HEK293 (cell line): ENCODE data around the gene TAMALIN.

Experiments used
- CTCF ChIP-seq: fragments of 450-650 bp; formaldehyde crosslinking; IDR thresholded peaks from 2 replicates; pipeline ENCODE4 v1.5.1; 2016; ENCODE audit warnings: missing biosample characterization, missing genetic modification characterization
- RBAK ChIP-seq: fragments of 450-650 bp; formaldehyde crosslinking; IDR thresholded peaks from 2 replicates; pipeline ENCODE4 v1.5.1; 2016; ENCODE audit warnings: missing biosample characterization, missing genetic modification characterization
- ZNF510 ChIP-seq: fragments of 450-650 bp; formaldehyde crosslinking; IDR thresholded peaks from 2 replicates; pipeline ENCODE4 v1.5.1; 2018; ENCODE audit warnings: mild to moderate bottlenecking, missing genetic modification characterization, missing biosample characterization; ENCODE audit not compliant: insufficient replicate concordance
- ZNF518A ChIP-seq: fragments of 450-650 bp; formaldehyde crosslinking; conservative IDR thresholded peaks from 2 replicates; pipeline ENCODE4 v1.5.1; 2016; ENCODE audit warnings: low read depth, missing biosample characterization, missing genetic modification characterization
- ZNF571 ChIP-seq: fragments of 450-650 bp; formaldehyde crosslinking; IDR thresholded peaks from 2 replicates; pipeline ENCODE4 v1.5.0; 2017; ENCODE audit warnings: missing biosample characterization, missing genetic modification characterization
- ZNF654 ChIP-seq: fragments of 450-650 bp; formaldehyde crosslinking; IDR thresholded peaks from 2 replicates; pipeline ENCODE4 v1.5.1; 2016; ENCODE audit warnings: low read depth, missing biosample characterization, missing genetic modification characterization
- TF ChIP-seq, protein P1 (sequence below): fragments of 450-650 bp; formaldehyde crosslinking; IDR thresholded peaks from 2 replicates; pipeline ENCODE4 v1.5.1; 2016; ENCODE audit warnings: missing biosample characterization, missing genetic modification characterization

DNA sequence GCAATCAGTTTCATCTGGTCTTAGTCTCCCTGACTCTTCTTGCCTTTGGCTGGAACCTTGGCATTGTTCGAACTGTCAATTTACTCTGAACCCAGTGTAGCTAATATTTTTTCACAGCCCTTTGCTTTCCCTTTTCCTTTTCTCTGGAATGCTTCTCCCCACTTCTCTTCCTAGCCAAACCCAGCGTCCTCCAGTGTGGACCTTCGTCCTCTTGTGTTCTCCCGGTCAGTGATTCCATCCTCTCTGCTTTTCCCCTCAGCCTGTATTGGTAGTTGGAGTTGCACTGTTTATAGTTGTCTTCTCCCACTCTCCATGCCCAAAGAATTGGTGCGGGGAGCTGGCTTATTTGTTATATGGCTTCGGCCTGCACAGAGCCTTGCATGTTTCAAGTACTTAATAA lies 45.9 kb upstream of the TAMALIN start:
- TF ChIP-seq ZNF518A, result no peak
- TF ChIP-seq CTCF (tag by site-specific recombination), result no peak
- no peak for TF ChIP-seq RBAK
- TF ChIP-seq ZNF654 (tag by site-specific recombination), result no peak
- no peak for TF ChIP-seq ZNF510 (tag by site-specific recombination)
- TF ChIP-seq ZNF571 (tag by site-specific recombination), result no peak
- TF ChIP-seq, protein P1, sequence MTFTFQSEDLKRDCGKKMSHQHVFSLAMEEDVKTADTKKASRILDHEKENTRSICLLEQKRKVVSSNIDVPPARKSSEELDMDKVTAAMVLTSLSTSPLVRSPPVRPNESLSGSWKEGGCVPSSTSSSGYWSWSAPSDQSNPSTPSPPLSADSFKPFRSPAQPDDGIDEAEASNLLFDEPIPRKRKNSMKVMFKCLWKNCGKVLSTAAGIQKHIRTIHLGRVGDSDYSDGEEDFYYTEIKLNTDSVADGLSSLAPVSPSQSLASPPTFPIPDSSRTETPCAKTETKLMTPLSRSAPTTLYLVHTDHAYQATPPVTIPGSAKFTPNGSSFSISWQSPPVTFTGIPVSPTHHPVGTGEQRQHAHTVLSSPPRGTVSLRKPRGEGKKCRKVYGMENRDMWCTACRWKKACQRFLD (tag by site-specific recombination), result no peak
